NB4 (cell line): ENCODE results near the gene LHX2.
"Not testable (repeated sequence)": the region's sequence is repeated elsewhere in the genome, so short reads cannot be mapped to it uniquely, and the experiment has no call there.

Experiments
- DNase-seq: peaks from one replicate; pipeline ENCODE4 v3.0.0; 2010; ENCODE audit warnings: low read depth
- H3K4me3 ChIP-seq: one replicate; pipeline ENCODE4 v1.5.1; 2011; ENCODE audit warnings: mild to moderate bottlenecking, low read depth, low read length, moderate library complexity
- CTCF ChIP-seq: IDR thresholded peaks from one replicate; pipeline ENCODE4 v1.5.1; 2012; ENCODE audit warnings: low read depth, low read length
- MYC ChIP-seq: IDR thresholded peaks from 2 replicates; pipeline ENCODE4 v1.6.1; 2011; ENCODE audit warnings: low read depth, low read length
- POLR2A ChIP-seq: IDR thresholded peaks from 2 replicates; pipeline ENCODE4 v1.6.1; 2011; ENCODE audit warnings: mild to moderate bottlenecking; ENCODE audit not compliant: insufficient read length; ENCODE audit errors: extremely low read depth
- TF ChIP-seq, protein P1 (sequence below): IDR thresholded peaks from 2 replicates; pipeline ENCODE4 v1.6.1; 2011; ENCODE audit warnings: low read depth, low read length

The LHX2 gene

GRCh38 chr9:123973590-123974223 is 37.9 kb upstream of the LHX2 start:
- TF ChIP-seq CTCF: no peak
- TF ChIP-seq, protein P1, sequence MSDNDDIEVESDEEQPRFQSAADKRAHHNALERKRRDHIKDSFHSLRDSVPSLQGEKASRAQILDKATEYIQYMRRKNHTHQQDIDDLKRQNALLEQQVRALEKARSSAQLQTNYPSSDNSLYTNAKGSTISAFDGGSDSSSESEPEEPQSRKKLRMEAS: no peak
- no peak for TF ChIP-seq MYC
- no peak for TF ChIP-seq POLR2A
- DNase-seq: no peak
- no peak overlapping the region for H3K4me3 ChIP-seq

- no peak for DNase-seq
- TF ChIP-seq POLR2A (no peak), CTCF (no peak), MYC (no peak)
- TF ChIP-seq, protein P1: no peak
- H3K4me3 ChIP-seq: no peak overlapping the region
Measured at GRCh38 chr9:123974471-123974870, 37.1 kb upstream of the LHX2 start.

DNA sequence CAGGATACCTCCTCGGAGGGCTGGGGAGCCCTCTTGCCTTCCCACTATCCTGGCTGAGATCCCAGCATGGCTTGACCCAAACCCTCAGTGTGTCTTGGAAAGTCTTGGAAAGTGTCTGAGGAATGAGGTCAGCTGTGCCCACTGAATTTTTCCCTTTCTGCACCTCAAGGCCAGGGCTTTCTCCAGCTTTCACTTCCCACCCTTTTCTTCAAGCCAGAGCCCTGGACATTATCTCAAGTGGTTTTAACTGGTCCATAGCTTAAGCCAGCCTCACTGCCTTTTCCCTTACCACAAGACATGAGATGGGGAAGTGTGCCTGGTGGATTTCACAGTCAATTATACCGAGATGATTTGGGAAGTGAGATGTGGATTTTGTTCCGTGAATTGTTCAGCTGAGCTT is 35.7 kb upstream of the LHX2 start:
- DNase-seq: no peak

GRCh38 chr9:123976579-123976978 is 35.0 kb upstream of the LHX2 start:
- not testable (repeated sequence) for H3K4me3 ChIP-seq, DNase-seq

More for the DNA sequence above, 35.7 kb upstream of the LHX2 start:
- no peak overlapping the region for H3K4me3 ChIP-seq
- TF ChIP-seq MYC (no peak), CTCF (no peak), POLR2A (no peak)
- TF ChIP-seq, protein P1: no peak

GRCh38 chr9:123978981-123979380 is 32.6 kb upstream of the LHX2 start:
- no peak for DNase-seq
- H3K4me3 ChIP-seq: no peak overlapping the region
- TF ChIP-seq MYC: no peak
- TF ChIP-seq CTCF: no peak
- TF ChIP-seq, protein P1: no peak
- TF ChIP-seq POLR2A: no peak

DNA sequence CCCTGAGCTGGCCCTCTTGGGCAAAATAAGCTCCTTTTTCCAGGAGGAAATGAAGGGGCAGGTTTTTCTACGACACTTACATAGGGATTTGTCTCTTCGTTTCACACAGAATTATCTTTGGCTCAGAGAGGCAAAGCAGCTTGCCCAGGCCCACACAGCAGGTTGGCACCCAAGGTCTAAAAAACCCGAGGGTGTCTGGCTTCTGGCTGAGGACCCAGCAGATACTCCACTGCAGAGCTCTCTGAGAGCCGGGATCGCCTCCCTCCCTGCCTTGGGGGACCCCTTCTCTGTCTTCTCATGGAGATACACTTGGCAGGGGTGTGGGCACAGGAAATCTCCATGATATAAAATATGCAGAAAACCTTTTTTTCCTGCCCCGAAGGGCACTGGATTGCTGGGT is 29.0 kb upstream of the LHX2 start:
- no peak overlapping the region for H3K4me3 ChIP-seq
- no peak for TF ChIP-seq CTCF
- TF ChIP-seq, protein P1: no peak
- no peak for TF ChIP-seq POLR2A
- TF ChIP-seq MYC: no peak
- DNase-seq: no peak
